ENCODE data around the gene NCKAP1.
"Not testable (repeated sequence)": the region's sequence is repeated elsewhere in the genome, so short reads cannot be mapped to it uniquely, and the experiment has no call there.

GRCh38 chr2:182876653-182877052 lies 161.6 kb downstream of the NCKAP1 start:
- TF ChIP-seq POLR2AphosphoS5 (IDR thresholded peaks at IDR 0.05; ENCODE audit: insufficient read depth, low read depth, low read length); CTCF (IDR thresholded peaks at IDR 0.05; ENCODE audit: extremely low read depth in 1 of 2, insufficient read depth in 1 of 2, low read depth in 1 of 2, low read length in 2 of 2); POLR2A (IDR thresholded peaks at IDR 0.05; ENCODE audit: low read depth, low read length); GATA2 (IDR thresholded peaks at IDR 0.05; ENCODE audit: insufficient read depth, insufficient read length, low read depth, low read length); FOS (IDR thresholded peaks at IDR 0.05; ENCODE audit: borderline replicate concordance, insufficient read depth, low read length): not testable (repeated sequence)

All from endothelial cell of umbilical vein (primary cell).